ENCODE measurements around the gene TRIP4.

Gene TRIP4

DNA sequence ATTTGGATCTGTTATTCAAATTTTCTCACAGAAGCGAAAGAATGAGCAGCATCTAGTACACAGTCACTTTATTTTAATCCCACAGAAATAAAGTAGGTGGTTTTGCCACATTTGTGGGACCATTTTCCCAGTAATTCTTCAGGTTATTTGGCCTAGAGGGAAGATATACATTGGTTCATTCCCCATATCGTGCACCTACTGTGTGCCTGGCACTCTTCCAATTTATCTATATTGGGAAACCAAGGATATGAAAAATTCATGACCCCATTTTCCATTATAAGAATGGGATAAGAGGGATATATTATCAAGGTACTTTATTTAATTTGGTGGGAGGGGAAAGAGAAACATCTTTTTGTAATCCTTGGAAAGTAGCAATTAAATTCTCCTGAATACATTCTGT, 35.1 kb downstream of the TRIP4 start:
- Histone ChIP-seq H3F3A (ENCODE audit: insufficient read depth, low read length) (no peaks in the 10 kb centered on the region), H3K9me3 (ENCODE audit: low read length) (no peaks in the 10 kb centered on the region), H3K27ac (ENCODE audit: low read depth, low read length, poor library complexity, severe bottlenecking) (no peak overlapping the region), H2AFZ (ENCODE audit: low read length) (no peak overlapping the region), H3K4me1 (ENCODE audit: insufficient read depth, low read length, severe bottlenecking) (no peaks in the 10 kb centered on the region), H3K9ac (ENCODE audit: low read length) (no peak overlapping the region), H3K79me2 (ENCODE audit: insufficient read depth, low read length) (no peaks in the 10 kb centered on the region), H3K36me3 (ENCODE audit: insufficient read depth, low read length) (peaks cover 47% of the 10 kb centered on the region; the same call in 1 of the 2 replicates), H4K20me1 (ENCODE audit: insufficient read depth, low read length) (no peaks in the 10 kb centered on the region), H3K27me3 (ENCODE audit: insufficient read depth, low read length) (no peaks in the 10 kb centered on the region), H3K4me3 (ENCODE audit: low read depth, low read length, poor library complexity, severe bottlenecking) (no peak overlapping the region), H3K4me2 (ENCODE audit: low read length) (no peak overlapping the region), H3K9me2 (ENCODE audit: low read depth, low read length) (no peaks in the 10 kb centered on the region)
- TF ChIP-seq, protein P1, sequence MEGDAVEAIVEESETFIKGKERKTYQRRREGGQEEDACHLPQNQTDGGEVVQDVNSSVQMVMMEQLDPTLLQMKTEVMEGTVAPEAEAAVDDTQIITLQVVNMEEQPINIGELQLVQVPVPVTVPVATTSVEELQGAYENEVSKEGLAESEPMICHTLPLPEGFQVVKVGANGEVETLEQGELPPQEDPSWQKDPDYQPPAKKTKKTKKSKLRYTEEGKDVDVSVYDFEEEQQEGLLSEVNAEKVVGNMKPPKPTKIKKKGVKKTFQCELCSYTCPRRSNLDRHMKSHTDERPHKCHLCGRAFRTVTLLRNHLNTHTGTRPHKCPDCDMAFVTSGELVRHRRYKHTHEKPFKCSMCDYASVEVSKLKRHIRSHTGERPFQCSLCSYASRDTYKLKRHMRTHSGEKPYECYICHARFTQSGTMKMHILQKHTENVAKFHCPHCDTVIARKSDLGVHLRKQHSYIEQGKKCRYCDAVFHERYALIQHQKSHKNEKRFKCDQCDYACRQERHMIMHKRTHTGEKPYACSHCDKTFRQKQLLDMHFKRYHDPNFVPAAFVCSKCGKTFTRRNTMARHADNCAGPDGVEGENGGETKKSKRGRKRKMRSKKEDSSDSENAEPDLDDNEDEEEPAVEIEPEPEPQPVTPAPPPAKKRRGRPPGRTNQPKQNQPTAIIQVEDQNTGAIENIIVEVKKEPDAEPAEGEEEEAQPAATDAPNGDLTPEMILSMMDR (IDR thresholded peaks at IDR 0.05; ENCODE audit: low read length): no peak
- no peak for TF ChIP-seq EZH2 (IDR thresholded peaks at IDR 0.05; ENCODE audit: borderline replicate concordance, low read length)

DNA sequence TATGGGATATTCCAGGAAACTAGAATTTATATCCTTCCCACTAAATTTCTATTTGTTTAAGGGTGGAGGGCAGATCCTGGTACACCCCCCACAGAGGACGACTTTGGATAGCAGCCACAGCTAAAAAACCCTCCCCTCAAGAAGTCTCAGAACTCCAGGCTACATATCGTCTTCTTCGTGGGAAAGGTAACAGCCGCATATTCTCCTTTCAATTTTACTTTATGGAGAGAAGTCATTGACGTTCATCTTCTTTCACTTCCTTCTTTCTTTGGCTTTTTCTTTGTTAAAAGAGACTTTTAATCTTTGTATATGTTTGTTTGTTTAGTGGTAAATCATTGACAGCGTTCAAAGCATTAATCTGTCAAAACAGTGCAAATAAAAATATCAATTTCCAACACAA, 36.3 kb downstream of the TRIP4 start:
- Histone ChIP-seq H3K4me2 (ENCODE audit: low read length) (no peak overlapping the region), H3F3A (ENCODE audit: insufficient read depth, low read length) (no peaks in the 10 kb centered on the region), H3K79me2 (ENCODE audit: insufficient read depth, low read length) (no peaks in the 10 kb centered on the region), H3K9me3 (ENCODE audit: low read length) (no peaks in the 10 kb centered on the region), H3K9me2 (ENCODE audit: low read depth, low read length) (no peaks in the 10 kb centered on the region), H3K27ac (ENCODE audit: low read depth, low read length, poor library complexity, severe bottlenecking) (no peak overlapping the region), H2AFZ (ENCODE audit: low read length) (no peak overlapping the region), H3K27me3 (ENCODE audit: insufficient read depth, low read length) (no peaks in the 10 kb centered on the region), H3K4me3 (ENCODE audit: low read depth, low read length, poor library complexity, severe bottlenecking) (no peak overlapping the region), H4K20me1 (ENCODE audit: insufficient read depth, low read length) (no peaks in the 10 kb centered on the region), H3K4me1 (ENCODE audit: insufficient read depth, low read length, severe bottlenecking) (no peaks in the 10 kb centered on the region), H3K9ac (ENCODE audit: low read length) (no peak overlapping the region), H3K36me3 (ENCODE audit: insufficient read depth, low read length) (peaks cover 40% of the 10 kb centered on the region; the same call in 1 of the 2 replicates)
- TF ChIP-seq, protein P1 (IDR thresholded peaks at IDR 0.05; ENCODE audit: low read length): no peak
- TF ChIP-seq EZH2 (IDR thresholded peaks at IDR 0.05; ENCODE audit: borderline replicate concordance, low read length): no peak

DNA sequence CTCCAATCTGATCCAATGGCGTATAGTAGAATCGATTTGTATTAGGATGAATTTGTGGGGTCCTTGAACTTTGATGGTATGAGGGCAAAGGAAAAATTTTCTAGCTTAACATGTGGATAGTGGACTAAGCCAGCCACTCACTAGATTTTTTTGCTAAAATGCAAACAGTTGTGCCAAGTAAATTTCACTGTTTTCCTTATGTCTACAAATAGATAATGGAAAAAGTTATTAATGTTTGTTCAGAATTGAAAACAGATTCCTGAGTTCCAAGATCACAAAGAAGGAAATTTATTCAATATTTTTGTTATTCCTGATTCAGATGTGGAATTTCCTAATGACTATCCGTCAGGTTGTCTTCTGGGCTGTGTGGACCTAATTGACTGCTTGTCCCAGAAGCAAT, 37.6 kb downstream of the TRIP4 start:
- H3F3A ChIP-seq (ENCODE audit: insufficient read depth, low read length): no peaks in the 10 kb centered on the region
- H2AFZ ChIP-seq (ENCODE audit: low read length): no peak overlapping the region
- no peak overlapping the region for H3K9ac ChIP-seq (ENCODE audit: low read length)
- H3K36me3 ChIP-seq (ENCODE audit: insufficient read depth, low read length): peaks cover 35% of the 10 kb centered on the region; the same call in 1 of the 2 replicates
- no peaks in the 10 kb centered on the region for H3K9me3 ChIP-seq (ENCODE audit: low read length)
- H3K4me2 ChIP-seq (ENCODE audit: low read length): no peak overlapping the region
- H3K4me3 ChIP-seq (ENCODE audit: low read depth, low read length, poor library complexity, severe bottlenecking): no peak overlapping the region
- H3K79me2 ChIP-seq (ENCODE audit: insufficient read depth, low read length): no peaks in the 10 kb centered on the region
- TF ChIP-seq, protein P1 (IDR thresholded peaks at IDR 0.05; ENCODE audit: low read length): no peak
- TF ChIP-seq EZH2 (IDR thresholded peaks at IDR 0.05; ENCODE audit: borderline replicate concordance, low read length): no peak
- no peaks in the 10 kb centered on the region for H3K4me1 ChIP-seq (ENCODE audit: insufficient read depth, low read length, severe bottlenecking)
- no peak overlapping the region for H3K27ac ChIP-seq (ENCODE audit: low read depth, low read length, poor library complexity, severe bottlenecking)
- no peaks in the 10 kb centered on the region for H4K20me1 ChIP-seq (ENCODE audit: insufficient read depth, low read length)
- H3K27me3 ChIP-seq (ENCODE audit: insufficient read depth, low read length): no peaks in the 10 kb centered on the region
- H3K9me2 ChIP-seq (ENCODE audit: low read depth, low read length): no peaks in the 10 kb centered on the region
